Osteoblast (primary cell): ENCODE results near the gene AACS. TPM values are rescaled to one million over a fixed set of nuclear protein-coding genes. Genes with fewer than 3 reads are reported as not detected.

Source experiments
- DNase-seq: peaks from one replicate; pipeline ENCODE4 v3.0.0; 2011; ENCODE audit warnings: low spot score, mixed read lengths; ENCODE audit not compliant: insufficient read length; ENCODE audit errors: missing footprints
- H2AFZ ChIP-seq: 2 replicates; pipeline ENCODE4 v1.6.0; 2011; ENCODE audit warnings: mild to moderate bottlenecking, low read length
- H3K27ac ChIP-seq: 2 replicates; pipeline ENCODE4 v1.5.1; 2011; ENCODE audit warnings: mild to moderate bottlenecking, low read depth, low read length, moderate library complexity
- H3K27me3 ChIP-seq: 2 replicates; pipeline ENCODE4 v1.6.0; 2012; ENCODE audit warnings: mild to moderate bottlenecking, control low read depth, inconsistent platforms, low read length, moderate library complexity; ENCODE audit not compliant: insufficient read depth
- H3K36me3 ChIP-seq: 2 replicates; pipeline ENCODE4 v1.5.1; 2011; ENCODE audit warnings: mild to moderate bottlenecking, low read length, control low read depth, moderate library complexity; ENCODE audit not compliant: insufficient read depth
- H3K4me1 ChIP-seq: 2 replicates; pipeline ENCODE4 v1.5.1; 2011; ENCODE audit warnings: mild to moderate bottlenecking, low read length, control low read depth, moderate library complexity; ENCODE audit not compliant: insufficient read depth
- H3K4me2 ChIP-seq: 2 replicates; pipeline ENCODE4 v1.6.0; 2011; ENCODE audit warnings: mild to moderate bottlenecking, low read length; ENCODE audit not compliant: insufficient read depth
- H3K4me3 ChIP-seq: fragments of 200-600 bp; sonication (generic); 3 replicates; pipeline ENCODE4 v1.5.1; 2012; ENCODE audit warnings: mild to moderate bottlenecking, low read length, inconsistent platforms; ENCODE audit not compliant: insufficient read depth
- H3K79me2 ChIP-seq: 2 replicates; pipeline ENCODE4 v1.6.0; 2012; ENCODE audit warnings: mild to moderate bottlenecking, low read length, control low read depth, inconsistent platforms; ENCODE audit not compliant: insufficient read depth
- H3K9me3 ChIP-seq: 2 replicates; pipeline ENCODE4 v1.5.1; 2011; ENCODE audit warnings: low read depth, low read length, control low read depth
- H4K20me1 ChIP-seq: 2 replicates; pipeline ENCODE4 v1.6.0; 2012; ENCODE audit warnings: mild to moderate bottlenecking, low read length, control low read depth; ENCODE audit not compliant: insufficient read depth
- CTCF ChIP-seq: IDR thresholded peaks from 2 replicates; pipeline ENCODE4 v1.5.1; 2011; ENCODE audit warnings: mild to moderate bottlenecking, low read depth, low read length, moderate library complexity; ENCODE audit errors: extremely low read depth
- total RNA-seq: library from RNA; depleted of rRNA; stranded (reverse); fragments of >200 nt; gene quantifications from 2 replicates; pipeline ENCODE4 v1.2.3, GENCODE V29; 2012

Gene AACS
- total RNA-seq, 1 donor, result 26.4 TPM

GRCh38 chr12:125076103-125076502 lies 10.9 kb downstream of the AACS start:
- Histone ChIP-seq H2AFZ (no peak overlapping the region), H3K79me2 (peaks cover 10% of the 10 kb centered on the region), H3K27me3 (no peaks in the 10 kb centered on the region), H3K36me3 (peaks cover 23% of the 10 kb centered on the region), H3K4me2 (no peak overlapping the region), H3K4me1 (no peaks in the 10 kb centered on the region), H3K27ac (no peak overlapping the region), H4K20me1 (no peaks in the 10 kb centered on the region), H3K4me3 (no peak overlapping the region), H3K9me3 (no peaks in the 10 kb centered on the region)
- peak; percentile 11 for DNase-seq
- TF ChIP-seq CTCF, result no peak

- Histone ChIP-seq H2AFZ (no peak overlapping the region), H3K4me3 (no peak overlapping the region), H3K9me3 (no peaks in the 10 kb centered on the region), H3K79me2 (no peaks in the 10 kb centered on the region), H3K27ac (no peak overlapping the region), H4K20me1 (no peaks in the 10 kb centered on the region), H3K4me2 (no peak overlapping the region), H3K36me3 (peaks cover 18% of the 10 kb centered on the region), H3K27me3 (no peaks in the 10 kb centered on the region), H3K4me1 (no peaks in the 10 kb centered on the region)
- TF ChIP-seq CTCF, result no peak
- no peak for DNase-seq
Observed at GRCh38 chr12:125079084-125079483, 13.8 kb downstream of the AACS start.

- Histone ChIP-seq H3K27ac (peak overlapping the region; percentile 36), H3K4me2 (peak overlapping the region; percentile 43), H3K4me1 (no peaks in the 10 kb centered on the region), H4K20me1 (no peaks in the 10 kb centered on the region), H3K36me3 (peaks cover 16% of the 10 kb centered on the region), H3K79me2 (no peaks in the 10 kb centered on the region), H3K4me3 (peak overlapping the region; percentile 11), H3K27me3 (no peaks in the 10 kb centered on the region), H3K9me3 (no peaks in the 10 kb centered on the region), H2AFZ (peak overlapping the region; percentile 57)
- no peak for TF ChIP-seq CTCF
- DNase-seq, result no peak
Observed at GRCh38 chr12:125079648-125080645, 14.7 kb downstream of the AACS start.

DNA sequence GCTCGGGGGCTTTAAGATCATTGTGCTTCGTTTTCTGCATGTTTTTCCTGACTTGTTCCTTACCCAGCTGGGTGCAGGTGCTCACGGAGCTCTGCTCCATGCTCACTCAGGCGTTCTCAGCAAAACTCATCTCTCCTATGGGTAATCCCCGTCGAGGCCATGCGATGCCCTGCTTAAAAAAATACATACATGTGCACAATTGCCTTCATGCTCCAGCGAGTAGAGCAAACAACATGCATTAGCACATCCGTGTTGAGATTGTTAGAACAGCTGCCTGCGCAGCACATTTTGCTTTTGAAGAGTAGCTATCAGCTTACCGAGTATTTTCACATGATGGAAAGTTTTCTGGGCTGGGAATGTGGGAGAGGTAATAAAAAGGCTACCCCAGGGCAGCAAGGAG lies 16.2 kb downstream of the AACS start:
- Histone ChIP-seq H3K27ac (no peak overlapping the region), H4K20me1 (no peaks in the 10 kb centered on the region), H3K9me3 (no peaks in the 10 kb centered on the region), H2AFZ (no peak overlapping the region), H3K4me1 (no peaks in the 10 kb centered on the region), H3K79me2 (no peaks in the 10 kb centered on the region), H3K27me3 (no peaks in the 10 kb centered on the region), H3K36me3 (peaks cover 23% of the 10 kb centered on the region), H3K4me2 (no peak overlapping the region), H3K4me3 (no peak overlapping the region)
- TF ChIP-seq CTCF, result no peak
- no peak for DNase-seq
